HG02973 (cell line): ENCODE data around the gene RAB29.
"Not testable (repeated sequence)": the region's sequence is repeated elsewhere in the genome, so short reads cannot be mapped to it uniquely, and the experiment has no call there.

ENCODE experiments used
- ATAC-seq: cut with Tn5 transposase; IDR thresholded peaks from one replicate; pipeline ENCODE4 v1.9.1; 2021; ENCODE audit warnings: moderate library complexity; ENCODE audit not compliant: unreplicated experiment

The RAB29 gene

GRCh38 chr1:205726619-205727125, 48.6 kb downstream of the RAB29 start:
- ATAC-seq = no peak

GRCh38 chr1:205725514-205725913, 49.8 kb downstream of the RAB29 start:
- ATAC-seq = no peak

GRCh38 chr1:205720740-205721139, 54.5 kb downstream of the RAB29 start:
- not testable (repeated sequence) for ATAC-seq

- no peak for ATAC-seq
Observed at GRCh38 chr1:205719762-205720161, 55.5 kb downstream of the RAB29 start.

- no peak for ATAC-seq
Observed at GRCh38 chr1:205719015-205719414, 56.3 kb downstream of the RAB29 start.
